HUES48 (cell line): ENCODE results near the gene TMEM40.
"Not testable (repeated sequence)": the region's sequence is repeated elsewhere in the genome, so short reads cannot be mapped to it uniquely, and the experiment has no call there.

ENCODE experiments used
- H3K27ac ChIP-seq: one replicate; pipeline ENCODE4 v1.7.0; 2013; ENCODE audit warnings: low read depth, low read length, inconsistent platforms
- H3K27me3 ChIP-seq: 2 replicates; pipeline ENCODE4 v1.6.1; 2013; ENCODE audit warnings: mild to moderate bottlenecking, low read length; ENCODE audit not compliant: control insufficient read depth, insufficient read depth
- H3K36me3 ChIP-seq: 2 replicates; pipeline ENCODE4 v1.6.1; 2013; ENCODE audit warnings: low read length; ENCODE audit not compliant: control insufficient read depth, insufficient read depth
- H3K4me1 ChIP-seq: 2 replicates; pipeline ENCODE4 v1.6.1; 2013; ENCODE audit warnings: mild to moderate bottlenecking, low read length; ENCODE audit not compliant: control insufficient read depth, insufficient read depth
- H3K4me3 ChIP-seq: 2 replicates; pipeline ENCODE4 v1.5.1; 2013; ENCODE audit warnings: mild to moderate bottlenecking, low read depth, low read length
- H3K9ac ChIP-seq: 2 replicates; pipeline ENCODE4 v1.6.1; 2013; ENCODE audit warnings: mild to moderate bottlenecking, low read depth, low read length, moderate library complexity
- H3K9me3 ChIP-seq: 2 replicates; pipeline ENCODE4 v1.6.1; 2013; ENCODE audit warnings: low read length; ENCODE audit not compliant: control insufficient read depth, insufficient read depth

Gene TMEM40

GRCh38 chr3:12733566-12733965 lies 25.5 kb downstream of the TMEM40 start:
- no peaks in the 10 kb centered on the region for H3K36me3 ChIP-seq
- no peaks in the 10 kb centered on the region for H3K9me3 ChIP-seq
- H3K4me1 ChIP-seq = no peaks in the 10 kb centered on the region
- H3K9ac ChIP-seq = no peak overlapping the region
- no peaks in the 10 kb centered on the region for H3K27me3 ChIP-seq
- H3K27ac ChIP-seq = no peak overlapping the region
- H3K4me3 ChIP-seq = no peak overlapping the region

DNA sequence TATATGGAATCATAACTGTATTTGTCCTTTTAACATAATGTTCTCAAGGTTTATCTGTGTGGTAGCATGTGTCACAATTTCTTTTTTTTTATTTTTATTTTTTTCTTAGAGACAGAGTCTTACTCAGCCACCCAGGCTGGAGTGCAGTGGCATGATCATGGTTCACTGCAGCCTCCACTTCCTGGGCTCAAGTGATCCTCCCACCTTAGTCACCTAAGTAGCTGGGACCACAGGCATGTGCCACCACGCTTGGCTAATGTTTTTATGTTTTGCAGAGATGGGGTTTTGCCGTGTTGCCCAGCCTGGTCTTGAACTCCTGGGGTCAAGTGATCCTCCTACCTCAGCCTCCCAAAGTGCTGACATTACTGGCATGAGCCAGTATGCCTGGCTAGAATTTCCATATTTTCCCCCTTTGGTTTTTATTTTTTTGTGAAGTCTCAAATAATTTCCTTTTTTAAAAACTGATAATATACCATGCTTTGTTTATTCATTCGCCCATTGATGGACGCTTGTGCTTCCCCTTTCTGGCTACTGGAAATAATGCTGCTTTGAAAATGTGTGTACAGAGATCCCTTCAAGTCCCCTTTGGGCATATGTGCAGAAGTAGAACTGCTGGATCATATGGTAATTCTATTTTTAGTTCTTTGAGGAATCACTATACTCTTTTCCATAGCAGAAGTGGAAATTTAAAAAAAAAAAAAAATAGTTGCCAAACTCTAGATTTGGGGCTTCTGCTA lies 28.4 kb downstream of the TMEM40 start:
- no peaks in the 10 kb centered on the region for H3K4me1 ChIP-seq
- no peaks in the 10 kb centered on the region for H3K36me3 ChIP-seq
- H3K9ac ChIP-seq = no peak overlapping the region
- H3K4me3 ChIP-seq = no peak overlapping the region
- H3K9me3 ChIP-seq = no peaks in the 10 kb centered on the region
- no peak overlapping the region for H3K27ac ChIP-seq
- H3K27me3 ChIP-seq = no peaks in the 10 kb centered on the region

GRCh38 chr3:12729051-12729651 lies 29.9 kb downstream of the TMEM40 start:
- H3K9ac ChIP-seq = no peak overlapping the region
- H3K9me3 ChIP-seq = no peaks in the 10 kb centered on the region
- no peak overlapping the region for H3K4me3 ChIP-seq
- no peaks in the 10 kb centered on the region for H3K27me3 ChIP-seq
- no peak overlapping the region for H3K27ac ChIP-seq
- no peaks in the 10 kb centered on the region for H3K4me1 ChIP-seq
- no peaks in the 10 kb centered on the region for H3K36me3 ChIP-seq

DNA sequence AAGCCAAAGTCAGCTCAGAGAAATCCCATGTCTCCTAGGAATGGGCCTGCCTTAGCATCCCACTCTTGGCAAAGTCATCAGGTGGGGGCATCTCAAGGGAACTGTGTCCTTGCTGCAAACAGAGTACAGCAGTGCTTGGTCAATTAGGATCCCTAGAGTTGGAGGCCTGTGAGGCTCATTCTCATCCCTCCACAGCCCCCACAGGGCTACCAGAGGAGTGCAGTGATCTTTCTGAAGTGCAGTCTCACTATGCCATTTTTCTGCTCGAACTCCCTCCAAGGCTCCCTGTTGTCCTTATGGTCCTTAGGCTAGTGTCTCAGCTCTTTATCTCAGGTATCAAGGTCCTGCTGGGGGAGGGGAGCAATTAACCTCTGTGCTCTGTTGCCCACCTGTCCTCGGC lies 31.1 kb downstream of the TMEM40 start:
- H3K4me1 ChIP-seq = no peaks in the 10 kb centered on the region
- H3K9me3 ChIP-seq = no peaks in the 10 kb centered on the region
- H3K27ac ChIP-seq = no peak overlapping the region
- H3K4me3 ChIP-seq = no peak overlapping the region
- H3K27me3 ChIP-seq = no peaks in the 10 kb centered on the region
- H3K9ac ChIP-seq = no peak overlapping the region
- H3K36me3 ChIP-seq = no peaks in the 10 kb centered on the region

- H3K9ac ChIP-seq = no peak overlapping the region
- H3K4me3 ChIP-seq = no peak overlapping the region
- no peaks in the 10 kb centered on the region for H3K36me3 ChIP-seq
- H3K4me1 ChIP-seq = no peaks in the 10 kb centered on the region
- no peaks in the 10 kb centered on the region for H3K27me3 ChIP-seq
- no peak overlapping the region for H3K27ac ChIP-seq
- no peaks in the 10 kb centered on the region for H3K9me3 ChIP-seq
Observed at GRCh38 chr3:12727481-12727880, 31.6 kb downstream of the TMEM40 start.

DNA sequence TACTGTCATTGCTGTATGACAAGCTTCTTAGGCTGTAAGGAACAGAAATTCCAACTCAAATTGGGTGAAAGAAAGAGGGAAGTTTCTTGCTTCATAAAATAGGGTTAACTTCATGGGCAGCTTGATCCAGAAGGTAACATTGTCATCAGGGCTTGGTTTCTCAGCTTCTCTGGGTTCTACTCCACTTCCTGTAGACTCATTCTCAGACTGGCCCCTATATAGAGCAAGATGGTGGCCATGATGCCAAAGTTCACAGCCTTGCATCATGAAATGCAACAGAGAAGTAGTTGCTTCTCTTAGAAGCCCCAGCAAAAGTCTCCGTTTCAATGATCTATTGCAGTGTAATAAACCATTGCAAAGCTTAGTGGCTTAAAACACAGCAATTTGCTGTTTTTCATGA lies 33.6 kb downstream of the TMEM40 start:
- no peak overlapping the region for H3K9ac ChIP-seq
- no peaks in the 10 kb centered on the region for H3K27me3 ChIP-seq
- no peaks in the 10 kb centered on the region for H3K36me3 ChIP-seq
- H3K4me1 ChIP-seq = no peaks in the 10 kb centered on the region
- no peak overlapping the region for H3K27ac ChIP-seq
- no peaks in the 10 kb centered on the region for H3K9me3 ChIP-seq
- no peak overlapping the region for H3K4me3 ChIP-seq

DNA sequence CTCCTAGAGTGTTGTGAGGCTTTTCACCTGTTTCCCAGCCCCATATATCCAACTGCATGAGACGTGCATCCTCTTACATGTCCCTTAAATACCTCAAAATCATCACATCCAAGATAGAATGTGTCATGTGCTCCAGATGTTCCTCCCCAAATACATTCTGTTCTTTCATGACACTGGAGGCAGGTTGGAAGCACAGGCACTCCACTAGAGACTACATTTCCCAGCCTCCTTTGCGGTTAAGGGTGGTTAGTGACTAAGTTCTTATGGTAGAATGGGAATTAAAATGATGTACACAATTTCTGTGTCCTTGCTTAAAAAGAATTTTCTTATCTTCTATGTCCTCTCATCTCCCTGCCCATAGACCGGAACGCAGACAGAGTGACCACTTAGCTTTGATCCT lies 34.3 kb downstream of the TMEM40 start:
- Histone ChIP-seq H3K27me3 (no peaks in the 10 kb centered on the region), H3K36me3 (no peaks in the 10 kb centered on the region), H3K4me1 (0 out of 2 replicates have a peak, but pooled peaks cover under 1% of the 10 kb centered on the region)

DNA sequence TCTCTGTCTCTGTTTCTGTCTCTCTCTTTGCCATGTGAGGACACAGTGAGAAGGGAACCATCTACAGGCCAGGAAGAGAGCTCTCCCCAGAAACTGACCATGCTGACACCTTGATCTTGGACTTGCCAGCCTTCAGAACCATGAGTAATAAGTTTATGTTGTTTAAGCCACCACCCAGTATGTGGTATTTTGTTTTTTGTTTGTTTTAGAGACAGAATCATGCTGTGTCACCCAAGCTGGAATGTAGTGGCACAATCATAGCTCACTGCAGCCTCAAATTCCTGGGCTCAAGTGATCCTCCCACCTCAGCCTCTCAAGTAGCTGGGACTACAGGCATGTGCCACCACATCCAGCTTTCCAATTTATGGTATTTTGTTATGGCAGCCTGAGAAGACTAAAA lies 35.7 kb downstream of the TMEM40 start:
- not testable (repeated sequence) for H3K9ac ChIP-seq, H3K4me1 ChIP-seq, H3K27ac ChIP-seq, H3K27me3 ChIP-seq, H3K9me3 ChIP-seq, H3K36me3 ChIP-seq, H3K4me3 ChIP-seq

More for the DNA sequence above, 34.3 kb downstream of the TMEM40 start:
- Histone ChIP-seq H3K9me3 (no peaks in the 10 kb centered on the region), H3K4me3 (no peak overlapping the region), H3K9ac (no peak overlapping the region), H3K27ac (no peak overlapping the region)

GRCh38 chr3:12722226-12722625 lies 36.8 kb downstream of the TMEM40 start:
- Histone ChIP-seq H3K27me3 (no peaks in the 10 kb centered on the region), H3K4me1 (0 out of 2 replicates have a peak, but pooled peaks cover 3% of the 10 kb centered on the region), H3K36me3 (no peaks in the 10 kb centered on the region), H3K27ac (no peak overlapping the region), H3K4me3 (no peak overlapping the region), H3K9ac (no peak overlapping the region), H3K9me3 (no peaks in the 10 kb centered on the region)

GRCh38 chr3:12719984-12720898 lies 38.8 kb downstream of the TMEM40 start:
- 0 out of 2 replicates have a peak, but pooled peaks cover 3% of the 10 kb centered on the region for H3K4me1 ChIP-seq
- no peaks in the 10 kb centered on the region for H3K9me3 ChIP-seq
- H3K9ac ChIP-seq = no peak overlapping the region
- H3K27ac ChIP-seq = no peak overlapping the region
- H3K4me3 ChIP-seq = no peak overlapping the region
- no peaks in the 10 kb centered on the region for H3K27me3 ChIP-seq
- no peaks in the 10 kb centered on the region for H3K36me3 ChIP-seq

- no peaks in the 10 kb centered on the region for H3K27me3 ChIP-seq
- H3K9ac ChIP-seq = no peak overlapping the region
- H3K27ac ChIP-seq = no peak overlapping the region
- H3K4me1 ChIP-seq = 0 out of 2 replicates have a peak, but pooled peaks cover 3% of the 10 kb centered on the region
- H3K36me3 ChIP-seq = no peaks in the 10 kb centered on the region
- no peaks in the 10 kb centered on the region for H3K9me3 ChIP-seq
- H3K4me3 ChIP-seq = no peak overlapping the region
Observed at GRCh38 chr3:12719541-12719940, 39.5 kb downstream of the TMEM40 start.
